Dermis blood vessel endothelial cell (primary cell): ENCODE data around the gene FUCA2. TPM values are rescaled to one million over a fixed set of nuclear protein-coding genes. Genes with fewer than 3 reads are reported as not detected.
"Not testable (repeated sequence)": the region's sequence is repeated elsewhere in the genome, so short reads cannot be mapped to it uniquely, and the experiment has no call there.

Experiments used
- DNase-seq: peaks from one replicate; pipeline ENCODE4 v3.0.0; 2010
- total RNA-seq: library from RNA; depleted of rRNA; stranded (reverse); fragments of >200 nt; gene quantifications from 2 replicates; pipeline ENCODE4 v1.2.3, GENCODE V29; 2014

The FUCA2 gene
- total RNA-seq, 1 donor from 2014 or later = 30.3 TPM

- no peak for DNase-seq
Measured at GRCh38 chr6:143498428-143498827, 13.1 kb downstream of the FUCA2 start.

DNA sequence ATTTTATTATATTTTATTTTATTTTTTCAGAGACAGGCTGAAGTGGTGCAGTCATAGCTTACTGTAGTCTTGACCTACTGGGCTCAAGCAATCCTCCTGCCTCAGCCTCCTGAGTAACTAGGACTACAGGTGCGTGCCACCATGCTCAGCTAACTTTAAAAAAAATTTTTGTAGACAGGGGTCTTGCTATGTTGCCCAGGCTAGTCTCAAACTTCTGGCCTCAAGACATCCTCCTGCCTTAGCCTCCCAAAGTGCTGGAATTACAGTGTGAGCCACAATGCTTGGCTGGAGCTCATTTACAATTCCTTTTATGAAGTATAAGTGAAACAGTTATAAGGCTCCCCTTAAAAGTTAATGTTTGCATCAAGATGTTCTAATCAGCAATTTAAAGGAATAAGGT is 14.5 kb downstream of the FUCA2 start:
- DNase-seq = no peak

- no peak for DNase-seq
Measured at GRCh38 chr6:143490775-143491174, 20.7 kb downstream of the FUCA2 start.

- DNase-seq = no peak
Measured at GRCh38 chr6:143490244-143490643, 21.3 kb downstream of the FUCA2 start.

GRCh38 chr6:143486752-143487151 is 24.8 kb downstream of the FUCA2 start:
- no peak for DNase-seq

DNA sequence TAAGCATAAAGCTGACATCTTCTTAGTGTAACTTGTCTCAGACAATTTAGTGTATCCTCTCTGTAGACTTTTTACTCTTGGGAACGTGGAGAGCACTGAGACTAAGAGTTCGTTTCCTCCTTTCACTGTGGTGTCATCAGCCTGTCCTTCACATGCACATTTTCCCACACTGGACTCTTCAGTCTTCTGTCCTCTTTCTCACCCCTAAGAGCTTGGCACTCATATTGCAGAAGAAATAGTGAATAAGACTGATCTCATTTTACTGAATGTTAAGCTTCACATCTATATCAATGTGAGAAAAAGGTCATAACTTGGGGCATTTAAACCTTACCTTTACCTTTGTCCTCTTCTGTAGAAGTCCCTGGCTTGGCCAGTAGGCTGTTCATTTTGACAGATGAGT is 25.6 kb downstream of the FUCA2 start:
- DNase-seq = no peak

- no peak for DNase-seq
Measured at GRCh38 chr6:143482593-143482992, 28.9 kb downstream of the FUCA2 start.

- DNase-seq = no peak
Measured at GRCh38 chr6:143478479-143479062, 32.9 kb downstream of the FUCA2 start.

- no peak for DNase-seq
Measured at GRCh38 chr6:143476545-143476944, 35.0 kb downstream of the FUCA2 start.

- no peak for DNase-seq
Measured at GRCh38 chr6:143471822-143472221, 39.7 kb downstream of the FUCA2 start.

DNA sequence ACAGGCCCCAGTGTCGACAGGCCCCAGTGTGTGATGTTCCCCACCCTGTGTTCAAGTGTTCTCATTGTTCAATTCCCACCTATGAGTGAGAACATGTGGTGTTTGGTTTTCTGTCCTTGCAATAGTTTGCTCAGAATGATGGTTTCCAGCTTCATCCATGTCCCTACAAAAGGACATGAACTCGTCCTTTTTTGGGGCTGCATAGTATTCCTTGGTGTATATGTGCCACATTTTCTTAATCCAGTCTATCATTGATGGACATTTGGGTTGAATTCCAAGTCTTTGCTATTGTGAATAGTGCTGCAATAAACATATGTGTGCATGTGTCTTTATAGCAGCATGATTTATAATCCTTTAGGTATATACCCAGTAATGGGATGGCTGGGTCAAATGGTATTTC is 42.7 kb downstream of the FUCA2 start:
- not testable (repeated sequence) for DNase-seq

DNA sequence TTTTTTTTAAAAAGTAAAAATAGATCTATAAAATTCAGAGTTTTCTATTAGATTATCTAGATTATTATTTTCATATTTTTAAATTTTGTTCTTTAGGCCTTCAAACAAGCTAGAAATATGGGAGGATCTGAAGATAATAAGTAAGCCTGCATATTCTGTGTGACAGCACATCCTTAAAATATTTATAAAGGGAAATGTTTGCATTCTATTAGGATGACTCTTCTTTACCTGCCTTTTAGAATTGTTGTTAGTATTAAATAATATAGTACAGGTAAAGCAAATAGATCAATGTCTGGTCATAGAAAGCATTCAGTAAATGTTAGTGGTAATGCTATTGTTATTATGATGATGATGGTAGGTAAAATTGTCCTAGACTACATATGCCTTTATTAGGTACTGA is 43.5 kb downstream of the FUCA2 start:
- no peak for DNase-seq

- DNase-seq = no peak
Measured at GRCh38 chr6:143465546-143465945, 46.0 kb downstream of the FUCA2 start.

GRCh38 chr6:143457563-143458359 is 53.8 kb downstream of the FUCA2 start:
- DNase-seq = no peak

DNA sequence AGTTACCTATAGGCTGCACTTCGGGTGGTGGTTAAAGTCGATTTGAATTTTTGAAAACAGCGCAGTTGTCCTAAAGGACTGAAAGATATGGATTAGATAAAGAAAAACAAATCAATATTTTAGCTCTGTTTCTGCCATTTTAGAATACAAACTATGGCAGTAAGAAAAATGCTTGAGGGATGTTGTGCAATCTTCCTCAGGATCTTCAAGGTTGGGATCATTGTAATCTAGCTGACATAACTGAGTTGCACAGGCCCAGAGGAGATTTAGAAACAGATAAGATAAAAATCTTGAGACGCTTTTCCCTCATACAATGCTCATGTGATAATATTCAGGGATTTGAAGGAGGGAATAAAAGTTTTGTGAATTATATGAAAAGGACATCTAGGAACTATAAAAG is 60.0 kb downstream of the FUCA2 start:
- DNase-seq = no peak

DNA sequence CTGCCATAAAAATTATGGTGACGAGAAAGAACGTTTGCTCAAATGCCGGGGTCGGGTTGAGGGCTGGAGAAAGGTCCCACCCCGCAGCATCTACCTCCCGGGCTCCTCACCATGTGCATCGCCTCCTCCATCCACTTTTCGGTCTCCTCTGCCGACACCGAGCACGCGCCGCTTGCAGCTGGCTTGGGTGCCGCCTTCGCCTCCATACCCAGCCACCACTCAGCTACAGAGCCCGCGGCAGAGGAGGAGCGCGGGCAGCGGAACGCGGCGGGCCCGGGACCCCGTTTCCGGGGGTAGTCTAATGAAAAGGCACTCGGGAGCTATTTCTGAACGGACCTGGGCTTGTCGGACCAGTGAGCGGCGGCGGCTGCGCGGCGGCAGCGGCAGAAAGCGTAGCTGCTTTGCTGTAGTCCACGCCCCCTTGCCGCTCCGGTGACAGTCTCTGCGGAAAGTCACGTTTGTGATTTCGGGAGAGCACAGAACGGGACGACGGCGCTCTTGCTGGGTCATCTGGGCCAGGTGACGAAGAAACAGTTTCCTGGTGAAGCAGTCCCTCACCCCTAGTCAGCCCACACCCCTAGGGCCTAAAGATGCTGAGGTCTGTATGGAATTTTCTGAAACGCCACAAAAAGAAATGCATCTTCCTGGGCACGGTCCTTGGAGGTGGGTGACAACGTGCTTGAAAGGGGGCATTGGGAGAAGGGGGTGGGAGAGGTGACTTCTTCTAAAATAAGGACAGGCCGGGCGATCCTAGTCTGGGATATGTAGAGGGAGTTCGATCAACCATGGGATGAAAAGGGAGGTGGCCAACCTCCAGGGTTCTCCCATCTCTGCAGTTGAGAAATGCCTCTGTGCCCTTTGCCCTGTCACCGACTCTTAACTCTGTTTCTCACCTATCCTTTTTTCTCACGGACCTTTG is 60.8 kb downstream of the FUCA2 start, which contains the start of the genes ADAT2 and PEX3:
TSS of gene ADAT2 (minus strand) at position 243 of the 919 bp plus-strand sequence. CDS start at position 206, 37 bp downstream.
TSS of gene PEX3 (plus strand) at position 353 of the 919 bp plus-strand sequence. CDS start at position 591, 238 bp downstream.
- DNase-seq = peak; percentile 95

- peak; percentile 50 for DNase-seq
Measured at GRCh38 chr6:143449714-143450452, 61.6 kb downstream of the FUCA2 start.

GRCh38 chr6:143449082-143449713 is 62.3 kb downstream of the FUCA2 start:
- DNase-seq = no peak

DNA sequence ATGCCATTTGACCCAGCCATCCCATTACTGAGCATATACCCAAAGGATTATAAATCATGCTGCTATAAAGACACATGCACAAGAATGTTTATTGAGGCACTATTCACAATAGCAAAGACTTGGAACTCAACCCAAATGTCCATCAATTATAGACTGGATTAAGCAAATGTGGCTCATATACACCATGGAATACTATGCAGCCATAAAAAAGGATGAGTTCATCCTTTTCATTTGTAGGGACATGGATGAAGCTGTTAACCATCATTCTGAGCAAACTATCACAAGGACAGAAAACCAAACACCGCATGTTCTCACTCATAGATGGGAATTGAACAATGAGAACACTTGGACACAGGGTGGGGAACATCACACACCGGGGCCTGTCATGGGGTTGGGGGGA is 63.7 kb downstream of the FUCA2 start:
- not testable (repeated sequence) for DNase-seq
